Natural killer cell (primary cell): ENCODE results near the gene XRCC5. TPM values are rescaled to one million over a fixed set of nuclear protein-coding genes. Genes with fewer than 3 reads are reported as not detected.

Experiments
- ATAC-seq, 3 donors: fragments of 150-1000 bp in 2 of 3; fragments of 200-7000 bp in 1 of 3; cut with Tn5 transposase; 1 replicate in 1 of 3; 2 replicates in 2 of 3; pipeline ENCODE4 v1.10.0; 2021; ENCODE audit warnings: mild to moderate bottlenecking in 2 of 3, moderate library complexity in 2 of 3
- DNase-seq, 2 donors: peaks; one replicate each; pipeline versions ENCODE4 v3.0.0 to v3.0.0-alpha.2; 2013 to 2021; ENCODE audit warnings: mixed read lengths in 1 of 2
- H3K27ac ChIP-seq: one replicate; pipeline ENCODE4 v1.5.1; 2013; ENCODE audit warnings: mild to moderate bottlenecking, low read length
- H3K27me3 ChIP-seq: one replicate; pipeline ENCODE4 v1.6.1; 2013; ENCODE audit warnings: low read length; ENCODE audit not compliant: control insufficient read depth, insufficient read depth
- H3K36me3 ChIP-seq: one replicate; pipeline ENCODE4 v1.6.1; 2013; ENCODE audit warnings: low read length; ENCODE audit not compliant: control insufficient read depth, insufficient read depth
- H3K4me1 ChIP-seq: one replicate; pipeline ENCODE4 v1.6.1; 2013; ENCODE audit warnings: low read length; ENCODE audit not compliant: control insufficient read depth, insufficient read depth
- H3K4me3 ChIP-seq: one replicate; pipeline ENCODE4 v1.5.1; 2013; ENCODE audit warnings: low read length
- H3K9me3 ChIP-seq: one replicate; pipeline ENCODE4 v1.6.1; 2013; ENCODE audit warnings: low read length; ENCODE audit not compliant: control insufficient read depth, insufficient read depth
- H3K27ac Mint-ChIP-seq, 2 donors: one replicate each; pipeline ENCODE4 v1.8.0; 2022; ENCODE audit warnings: mild to moderate bottlenecking in 2 of 2, mixed read lengths in 2 of 2, moderate library complexity in 1 of 2
- H3K27me3 Mint-ChIP-seq, 2 donors: one replicate each; pipeline ENCODE4 v1.8.0; 2022; ENCODE audit warnings: low read depth in 2 of 2, mixed read lengths in 2 of 2
- H3K36me3 Mint-ChIP-seq: one replicate; pipeline ENCODE4 v1.8.0; 2022; ENCODE audit warnings: mixed read lengths
- H3K4me1 Mint-ChIP-seq, 2 donors: one replicate each; pipeline ENCODE4 v1.8.0; 2022; ENCODE audit warnings: mixed read lengths in 2 of 2
- H3K4me3 Mint-ChIP-seq: one replicate; pipeline ENCODE4 v1.8.0; 2022; ENCODE audit warnings: mild to moderate bottlenecking, moderate library complexity, mixed read lengths
- H3K9me3 Mint-ChIP-seq, 2 donors: one replicate each; pipeline ENCODE4 v1.8.0; 2022; ENCODE audit warnings: mixed read lengths in 2 of 2
- CTCF ChIP-seq: fragments of 200-600 bp; IDR thresholded peaks from one replicate; pipeline ENCODE4 v1.8.0; 2022; ENCODE audit warnings: antibody characterized with exemption
- WGBS: methylation state at CpG from one replicate; pipeline ENCODE4 v1.1.7; 2013; ENCODE audit warnings: missing lambda C conversion rate; ENCODE audit not compliant: insufficient coverage; 5-methylcytosine and 5-hydroxymethylcytosine counted together
- intact Hi-C: fragments of 100-400 bp; cut with micrococcal nuclease; formaldehyde crosslinking; loops from one replicate; pipeline ENCODE4 v1.14.2; 2022
- total RNA-seq, 4 donors: library from RNA; stranded (reverse); fragments of 120-200 nt in 1 of 4; gene quantifications; one replicate each; pipeline versions ENCODE4 v1.2.3 to v1.2.4, GENCODE V29; 2013 to 2022

XRCC5 gene
- total RNA-seq, 3 donors from 2014 or later (not counting 1 experiment from before 2014, with no cell fraction given): 188 to 220 (median 201) TPM

- H3K4me3 ChIP-seq: no peak overlapping the region
- intact Hi-C loops: no loop called here
- Mint-ChIP-seq H3K27me3 (no peaks in the 10 kb centered on the region), H3K9me3 (peaks cover 3 to 4% of the 10 kb centered on the region in 2 donors), H3K36me3 (peaks cover 36% of the 10 kb centered on the region), H3K4me3 (no peak overlapping the region), H3K4me1 (peaks cover 7 to 13% of the 10 kb centered on the region in 2 donors), H3K27ac (no peak overlapping the region)
- no peak for DNase-seq
- peaks cover 14% of the 10 kb centered on the region for H3K9me3 ChIP-seq
- no peaks in the 10 kb centered on the region for H3K27me3 ChIP-seq
- ATAC-seq: no peak
- WGBS: no CpG with 5 or more reads among the region's 1 CpG
- no peak for TF ChIP-seq CTCF
- H3K36me3 ChIP-seq: no peaks in the 10 kb centered on the region
- H3K27ac ChIP-seq: no peak overlapping the region
- peaks cover 5% of the 10 kb centered on the region for H3K4me1 ChIP-seq
These were observed 122.7 kb downstream of the XRCC5 start for GRCh38 chr2:216231867-216232266.

DNA sequence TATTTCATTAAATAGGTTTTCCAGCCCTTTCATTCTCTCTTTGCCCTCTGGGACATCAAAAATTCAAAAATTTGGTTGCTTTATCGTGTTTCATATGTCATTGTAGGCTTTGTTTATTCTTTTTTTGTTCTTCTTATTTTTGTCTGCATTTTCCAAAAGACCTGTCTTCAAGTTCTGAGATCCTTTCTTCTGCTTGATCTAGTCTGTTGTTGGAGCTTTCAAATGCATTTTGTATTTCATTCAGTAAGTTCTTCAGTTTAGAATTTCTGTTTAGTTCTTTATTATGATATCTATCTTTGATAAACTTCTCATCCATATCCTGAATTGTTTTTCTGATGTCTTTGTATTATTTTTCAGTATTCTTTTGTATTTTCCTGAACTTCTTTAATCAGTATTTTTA, 123.6 kb downstream of the XRCC5 start:
- Histone ChIP-seq H3K27me3 (no peaks in the 10 kb centered on the region), H3K9me3 (peaks cover 14% of the 10 kb centered on the region), H3K4me3 (no peak overlapping the region), H3K4me1 (peaks cover 5% of the 10 kb centered on the region), H3K27ac (no peak overlapping the region), H3K36me3 (no peaks in the 10 kb centered on the region)
- no peak overlapping the region for H3K4me3 Mint-ChIP-seq
- intact Hi-C loops: no loop called here
- H3K4me1 Mint-ChIP-seq: peaks cover 7 to 13% of the 10 kb centered on the region in 2 donors
- no peak for DNase-seq
- no peak for TF ChIP-seq CTCF
- no peak for ATAC-seq
- 100% methylated on average over 1 of the region's 1 CpG for WGBS
- H3K27me3 Mint-ChIP-seq: no peaks in the 10 kb centered on the region
- H3K9me3 Mint-ChIP-seq: peaks cover 3 to 4% of the 10 kb centered on the region in 2 donors
- H3K27ac Mint-ChIP-seq: no peak overlapping the region
- H3K36me3 Mint-ChIP-seq: peaks cover 36% of the 10 kb centered on the region

DNA sequence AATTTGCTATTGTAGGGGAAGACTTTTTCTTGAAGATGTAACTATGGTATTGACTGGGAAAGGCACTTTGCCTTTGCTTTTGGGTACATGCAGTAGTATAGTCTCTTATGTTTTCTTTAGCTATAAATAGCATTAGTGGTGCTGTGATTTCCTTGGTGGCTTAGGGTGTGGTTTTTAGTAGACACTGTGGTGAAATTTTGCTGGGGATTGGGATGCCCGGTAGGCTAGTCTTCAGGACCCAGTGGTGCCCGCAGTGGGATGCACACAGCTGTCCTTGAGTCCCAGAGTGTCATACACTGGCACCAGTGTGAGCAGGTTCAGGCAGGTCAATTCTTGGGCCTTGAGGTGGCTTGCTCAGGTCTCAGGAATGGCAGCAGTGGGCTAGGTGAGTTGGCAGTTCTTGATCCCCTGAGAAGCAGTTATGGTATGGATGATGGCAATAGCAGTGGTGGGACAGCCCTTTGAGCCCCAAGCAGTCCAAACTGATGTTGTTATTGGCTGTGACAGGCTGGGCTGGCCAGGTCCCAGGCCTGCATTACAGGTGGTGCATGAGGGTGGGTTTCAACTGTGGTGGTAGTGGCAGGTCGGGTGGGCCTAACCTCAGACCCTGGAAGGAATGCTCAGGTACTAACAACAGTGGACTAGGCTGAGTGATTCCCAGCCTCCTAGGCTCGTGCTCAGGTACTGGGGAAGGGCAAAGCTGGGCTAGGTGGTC, 124.3 kb downstream of the XRCC5 start:
- ATAC-seq (no peak), DNase-seq (no peak)
- peaks cover 3 to 4% of the 10 kb centered on the region in 2 donors for H3K9me3 Mint-ChIP-seq
- peaks cover 36% of the 10 kb centered on the region for H3K36me3 Mint-ChIP-seq
- H3K4me3 Mint-ChIP-seq: no peak overlapping the region
- WGBS: 85% methylated on average over 4 of the region's 4 CpGs
- no peaks in the 10 kb centered on the region for H3K27me3 Mint-ChIP-seq
- Histone ChIP-seq H3K27ac (no peak overlapping the region), H3K27me3 (no peaks in the 10 kb centered on the region), H3K9me3 (peaks cover 14% of the 10 kb centered on the region), H3K4me1 (peaks cover 5% of the 10 kb centered on the region), H3K4me3 (no peak overlapping the region), H3K36me3 (no peaks in the 10 kb centered on the region)
- intact Hi-C loops: no loop called here
- no peak overlapping the region for H3K27ac Mint-ChIP-seq
- no peak for TF ChIP-seq CTCF
- H3K4me1 Mint-ChIP-seq: peaks cover 7 to 13% of the 10 kb centered on the region in 2 donors

DNA sequence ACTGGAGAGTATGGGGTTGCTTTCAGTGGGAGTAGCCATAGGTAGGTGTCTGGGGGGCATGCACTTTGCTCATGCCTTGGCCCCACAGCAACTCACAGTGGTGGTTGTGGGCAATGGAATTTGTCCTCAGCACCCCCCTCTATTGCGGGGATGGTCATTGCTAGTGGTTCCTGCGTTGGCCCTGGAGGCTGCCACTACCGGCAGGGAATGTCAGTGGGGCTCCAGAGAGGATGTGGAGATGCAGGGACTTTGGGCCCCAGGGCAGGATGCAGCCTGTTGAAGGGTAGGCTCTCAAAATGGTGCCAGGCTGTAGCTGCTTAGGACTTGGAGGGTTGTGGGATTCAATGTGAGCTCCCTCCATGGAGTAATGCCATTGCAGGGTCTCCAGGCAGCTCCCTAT, 125.0 kb downstream of the XRCC5 start:
- DNase-seq: no peak
- TF ChIP-seq CTCF: no peak
- intact Hi-C loops: no loop called here
- 94% methylated on average over 3 of the region's 3 CpGs for WGBS
- H3K27ac ChIP-seq: no peak overlapping the region
- Mint-ChIP-seq H3K4me1 (peaks cover 7 to 13% of the 10 kb centered on the region in 2 donors), H3K4me3 (no peak overlapping the region), H3K9me3 (peaks cover 3 to 4% of the 10 kb centered on the region in 2 donors), H3K27ac (no peak overlapping the region), H3K27me3 (no peaks in the 10 kb centered on the region), H3K36me3 (peaks cover 36% of the 10 kb centered on the region)
- peaks cover 5% of the 10 kb centered on the region for H3K4me1 ChIP-seq
- no peak overlapping the region for H3K4me3 ChIP-seq
- no peaks in the 10 kb centered on the region for H3K27me3 ChIP-seq
- H3K9me3 ChIP-seq: peaks cover 14% of the 10 kb centered on the region
- no peaks in the 10 kb centered on the region for H3K36me3 ChIP-seq
- ATAC-seq: no peak
